Glutamatergic neuron (in vitro differentiated cells): ENCODE results near the gene FEM1A. TPM values are rescaled to one million over a fixed set of nuclear protein-coding genes. Genes with fewer than 3 reads are reported as not detected.
"Not testable (repeated sequence)": the region's sequence is repeated elsewhere in the genome, so short reads cannot be mapped to it uniquely, and the experiment has no call there.

Source experiments
- DNase-seq: peaks from one replicate; pipeline ENCODE4 v3.0.0; 2022
- H3K27ac Mint-ChIP-seq: one replicate; pipeline ENCODE4 v1.8.0; 2020; ENCODE audit warnings: mild to moderate bottlenecking, mixed read lengths, inconsistent platforms; ENCODE audit not compliant: unreplicated experiment
- H3K27me3 Mint-ChIP-seq: one replicate; pipeline ENCODE4 v1.8.0; 2020; ENCODE audit warnings: mild to moderate bottlenecking, moderate library complexity, mixed read lengths, inconsistent platforms; ENCODE audit not compliant: unreplicated experiment
- H3K36me3 Mint-ChIP-seq: one replicate; pipeline ENCODE4 v1.8.0; 2020; ENCODE audit warnings: mild to moderate bottlenecking, mixed read lengths, inconsistent platforms; ENCODE audit not compliant: unreplicated experiment
- H3K4me1 Mint-ChIP-seq: one replicate; pipeline ENCODE4 v1.8.0; 2020; ENCODE audit warnings: mild to moderate bottlenecking, low read depth, mixed read lengths, inconsistent platforms; ENCODE audit not compliant: unreplicated experiment
- H3K4me3 Mint-ChIP-seq: one replicate; pipeline ENCODE4 v1.8.0; 2020; ENCODE audit warnings: mild to moderate bottlenecking, mixed read lengths, inconsistent platforms; ENCODE audit not compliant: unreplicated experiment
- H3K9me3 Mint-ChIP-seq: one replicate; pipeline ENCODE4 v1.8.0; 2020; ENCODE audit warnings: mild to moderate bottlenecking, moderate library complexity, mixed read lengths, inconsistent platforms; ENCODE audit not compliant: unreplicated experiment
- total RNA-seq: library from RNA; stranded (reverse); fragmentation: NEBNext Ultra II Directional; extraction: Animal tissue kit (Norgen Biotek cat#: 25700); gene quantifications from one replicate; pipeline ENCODE4 v1.2.1, GENCODE V29; 2021; ENCODE audit not compliant: unreplicated experiment
- TF ChIP-seq, protein P1 (sequence below): fragments of 200-600 bp; sonication (generic); IDR thresholded peaks from one replicate; pipeline ENCODE4 v1.5.0; 2021; ENCODE audit not compliant: partially characterized antibody, unreplicated experiment

FEM1A gene
- total RNA-seq, 1 donor from 2014 or later, result 11.3 TPM

DNA sequence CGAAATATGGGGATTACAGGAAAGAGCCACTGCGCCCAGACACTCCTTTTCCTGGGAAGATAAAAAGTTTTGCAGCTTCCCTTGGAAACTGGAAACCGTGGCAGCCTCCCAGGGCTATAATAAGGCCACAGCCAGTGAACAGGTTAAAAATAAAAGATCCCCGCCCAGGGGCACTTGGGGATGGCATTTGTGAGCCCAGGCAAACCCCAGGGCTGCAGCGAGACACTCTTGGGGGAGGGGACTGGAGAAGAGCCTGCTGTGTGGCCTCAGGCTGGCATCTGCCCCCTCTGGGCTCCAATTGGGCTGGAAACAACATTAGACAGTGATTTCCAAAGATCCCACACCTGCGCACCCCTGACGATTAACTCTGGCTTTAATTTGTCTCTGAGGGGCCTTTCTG lies 11.2 kb downstream of the FEM1A start:
- TF ChIP-seq, protein P1, sequence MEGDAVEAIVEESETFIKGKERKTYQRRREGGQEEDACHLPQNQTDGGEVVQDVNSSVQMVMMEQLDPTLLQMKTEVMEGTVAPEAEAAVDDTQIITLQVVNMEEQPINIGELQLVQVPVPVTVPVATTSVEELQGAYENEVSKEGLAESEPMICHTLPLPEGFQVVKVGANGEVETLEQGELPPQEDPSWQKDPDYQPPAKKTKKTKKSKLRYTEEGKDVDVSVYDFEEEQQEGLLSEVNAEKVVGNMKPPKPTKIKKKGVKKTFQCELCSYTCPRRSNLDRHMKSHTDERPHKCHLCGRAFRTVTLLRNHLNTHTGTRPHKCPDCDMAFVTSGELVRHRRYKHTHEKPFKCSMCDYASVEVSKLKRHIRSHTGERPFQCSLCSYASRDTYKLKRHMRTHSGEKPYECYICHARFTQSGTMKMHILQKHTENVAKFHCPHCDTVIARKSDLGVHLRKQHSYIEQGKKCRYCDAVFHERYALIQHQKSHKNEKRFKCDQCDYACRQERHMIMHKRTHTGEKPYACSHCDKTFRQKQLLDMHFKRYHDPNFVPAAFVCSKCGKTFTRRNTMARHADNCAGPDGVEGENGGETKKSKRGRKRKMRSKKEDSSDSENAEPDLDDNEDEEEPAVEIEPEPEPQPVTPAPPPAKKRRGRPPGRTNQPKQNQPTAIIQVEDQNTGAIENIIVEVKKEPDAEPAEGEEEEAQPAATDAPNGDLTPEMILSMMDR, result no peak
- no peaks in the 10 kb centered on the region for H3K36me3 Mint-ChIP-seq
- H3K4me3 Mint-ChIP-seq, result no peak overlapping the region
- H3K27ac Mint-ChIP-seq, result no peak overlapping the region
- H3K27me3 Mint-ChIP-seq, result peaks cover 3% of the 10 kb centered on the region
- H3K9me3 Mint-ChIP-seq, result no peaks in the 10 kb centered on the region
- H3K4me1 Mint-ChIP-seq, result no peaks in the 10 kb centered on the region
- no peak for DNase-seq

DNA sequence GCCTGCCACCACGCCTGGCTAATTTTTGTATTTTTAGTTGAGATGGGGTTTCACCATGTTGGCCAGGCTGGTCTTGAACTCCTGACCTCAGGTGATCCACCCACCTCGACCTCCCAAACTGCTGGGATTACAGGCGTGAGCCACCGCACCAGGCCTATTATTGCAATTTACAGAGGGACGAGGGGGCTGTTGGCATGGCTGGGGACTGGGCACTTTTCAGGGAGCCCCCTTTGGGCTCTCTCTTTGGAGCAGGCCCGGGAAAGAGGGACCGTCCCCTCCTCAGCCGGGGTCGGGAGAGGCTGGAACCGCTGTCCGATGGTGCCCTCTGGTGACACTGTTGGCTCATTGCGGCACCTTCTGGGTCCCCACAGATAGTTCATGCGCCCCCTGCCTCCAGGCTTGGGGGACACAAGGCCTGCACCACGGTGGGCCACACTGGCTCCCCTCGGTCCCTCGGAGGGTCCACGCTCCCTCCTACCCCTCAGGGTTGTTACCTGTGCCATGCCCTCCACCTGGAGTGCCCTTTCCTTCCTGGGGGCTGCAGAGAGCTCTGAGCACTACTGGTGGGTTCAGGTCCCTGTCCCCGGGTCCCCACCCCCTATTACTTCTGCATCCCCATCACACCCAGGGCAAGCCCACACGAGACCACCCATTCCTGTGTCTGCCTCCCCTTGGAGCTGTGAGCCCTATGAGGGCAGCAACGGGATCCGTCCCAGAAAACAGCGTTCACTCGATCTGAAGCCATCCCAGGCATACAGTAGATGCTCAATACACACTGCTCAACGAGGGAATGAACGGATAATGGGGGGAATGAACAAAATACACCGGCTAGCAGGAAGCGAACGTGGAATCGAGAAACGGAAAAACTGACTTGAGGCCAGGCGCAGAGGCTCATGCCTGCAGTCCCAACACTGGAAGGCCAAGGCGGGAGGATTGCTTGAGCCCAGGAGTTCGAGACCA lies 12.5 kb downstream of the FEM1A start:
- no peaks in the 10 kb centered on the region for H3K9me3 Mint-ChIP-seq
- peak; percentile 85 for DNase-seq
- H3K4me3 Mint-ChIP-seq, result no peak overlapping the region
- H3K4me1 Mint-ChIP-seq, result no peaks in the 10 kb centered on the region
- H3K36me3 Mint-ChIP-seq, result no peaks in the 10 kb centered on the region
- no peaks in the 10 kb centered on the region for H3K27me3 Mint-ChIP-seq
- TF ChIP-seq, protein P1, result peak; percentile 72
- H3K27ac Mint-ChIP-seq, result no peak overlapping the region

DNA sequence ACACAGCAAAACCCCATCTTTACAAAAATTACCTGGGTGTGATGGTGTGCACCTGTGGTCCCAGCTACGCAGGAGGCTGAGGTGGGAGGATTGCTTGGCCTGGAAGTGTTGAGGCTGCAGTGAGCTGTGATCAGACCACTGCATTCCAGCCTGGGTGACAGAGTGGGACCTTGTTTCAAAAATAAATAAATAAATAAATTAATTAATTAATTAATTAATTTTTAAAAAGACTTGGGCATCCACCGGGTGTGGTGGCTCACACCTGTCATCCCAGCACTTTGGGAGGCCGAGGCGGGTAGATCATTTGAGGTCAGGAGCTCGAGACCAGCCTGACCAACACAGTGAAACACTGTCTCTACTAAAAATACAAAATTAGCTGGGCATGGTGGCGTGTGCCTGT lies 13.6 kb downstream of the FEM1A start:
- not testable (repeated sequence) for H3K4me1 Mint-ChIP-seq, H3K9me3 Mint-ChIP-seq, H3K27ac Mint-ChIP-seq, DNase-seq, H3K4me3 Mint-ChIP-seq, H3K27me3 Mint-ChIP-seq, H3K36me3 Mint-ChIP-seq

DNA sequence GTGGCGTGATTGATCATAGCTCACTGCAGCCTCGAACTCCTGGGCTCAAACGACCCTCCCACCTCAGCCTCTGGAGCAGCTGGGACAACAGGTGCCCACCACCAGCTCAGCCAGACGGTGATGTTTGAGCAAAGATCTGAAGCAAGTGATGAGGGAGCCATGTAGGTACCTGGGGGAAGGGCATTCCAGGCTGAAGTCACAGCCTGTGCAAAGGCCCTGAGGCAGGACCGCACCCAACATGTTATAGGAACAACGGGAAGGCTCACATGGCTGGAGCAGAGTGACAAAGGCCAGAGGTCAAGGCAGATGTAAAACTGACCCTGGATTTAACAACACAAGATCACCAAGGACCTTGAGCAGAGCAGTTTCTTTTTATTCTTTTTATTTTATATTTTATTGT lies 14.8 kb downstream of the FEM1A start:
- Mint-ChIP-seq H3K27me3 (no peaks in the 10 kb centered on the region), H3K9me3 (peaks cover 1% of the 10 kb centered on the region), H3K4me3 (no peak overlapping the region), H3K4me1 (no peaks in the 10 kb centered on the region), H3K27ac (no peak overlapping the region), H3K36me3 (no peaks in the 10 kb centered on the region)
- TF ChIP-seq, protein P1, result no peak
- no peak for DNase-seq

DNA sequence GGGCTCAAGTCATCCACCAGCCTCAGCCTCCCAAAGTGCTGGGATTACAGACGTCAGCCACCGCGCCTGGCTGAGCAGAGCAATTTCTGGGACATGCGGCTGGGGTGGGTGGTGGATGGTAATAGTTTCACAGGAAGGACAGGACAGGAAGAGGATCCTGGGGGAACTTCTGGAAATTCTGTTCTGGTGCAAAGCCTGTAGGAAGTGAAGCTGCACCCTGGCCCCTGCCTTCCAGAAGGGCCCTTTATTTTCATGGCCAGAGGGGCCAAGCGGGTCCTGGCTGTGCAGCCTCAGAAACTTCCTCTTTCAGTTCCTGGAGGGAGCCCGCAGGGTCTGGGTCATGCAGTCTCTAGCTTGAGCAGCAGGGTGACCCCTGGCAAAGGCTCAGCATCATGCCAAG lies 15.7 kb downstream of the FEM1A start:
- no peak overlapping the region for H3K4me3 Mint-ChIP-seq

More for the DNA sequence above, 15.7 kb downstream of the FEM1A start:
- Mint-ChIP-seq H3K36me3 (no peaks in the 10 kb centered on the region), H3K27ac (no peak overlapping the region), H3K27me3 (no peaks in the 10 kb centered on the region), H3K9me3 (peaks cover 1% of the 10 kb centered on the region), H3K4me1 (no peaks in the 10 kb centered on the region)
- TF ChIP-seq, protein P1, result no peak
- DNase-seq, result no peak
